Activated T-cell treated with anti-CD3 and anti-CD28 coated beads, Interleukin-2, amount 50 U/mL, for 4 hours (primary cell): ENCODE results near the gene PPM1G. TPM values are rescaled to one million over a fixed set of nuclear protein-coding genes. Genes with fewer than 3 reads are reported as not detected.

Source experiments
- ATAC-seq, 2 donors: fragments of 200-7000 bp; cut with Tn5 transposase; one replicate each; pipeline ENCODE4 v1.10.0; 2021
- DNase-seq: peaks from one replicate; pipeline ENCODE4 v3.0.0-alpha.2; 2020
- H3K27me3 Mint-ChIP-seq: one replicate; pipeline ENCODE4 v1.8.0; 2021; ENCODE audit warnings: low read depth, mixed read lengths
- H3K36me3 Mint-ChIP-seq: one replicate; pipeline ENCODE4 v1.8.0; 2022; ENCODE audit warnings: mixed read lengths; ENCODE audit not compliant: insufficient read depth
- H3K4me1 Mint-ChIP-seq: one replicate; pipeline ENCODE4 v1.8.0; 2021; ENCODE audit warnings: low read depth, mixed read lengths
- H3K4me3 Mint-ChIP-seq: one replicate; pipeline ENCODE4 v1.8.0; 2021; ENCODE audit warnings: mild to moderate bottlenecking, moderate library complexity, mixed read lengths
- H3K9me3 Mint-ChIP-seq: one replicate; pipeline ENCODE4 v1.8.0; 2021; ENCODE audit warnings: mixed read lengths
- total RNA-seq, 3 donors: library from RNA; stranded (reverse); gene quantifications; one replicate each; pipeline ENCODE4 v1.2.1, GENCODE V29; 2021

The PPM1G gene
- total RNA-seq, 3 donors from 2014 or later, result 177 to 208 (median 186) TPM

DNA sequence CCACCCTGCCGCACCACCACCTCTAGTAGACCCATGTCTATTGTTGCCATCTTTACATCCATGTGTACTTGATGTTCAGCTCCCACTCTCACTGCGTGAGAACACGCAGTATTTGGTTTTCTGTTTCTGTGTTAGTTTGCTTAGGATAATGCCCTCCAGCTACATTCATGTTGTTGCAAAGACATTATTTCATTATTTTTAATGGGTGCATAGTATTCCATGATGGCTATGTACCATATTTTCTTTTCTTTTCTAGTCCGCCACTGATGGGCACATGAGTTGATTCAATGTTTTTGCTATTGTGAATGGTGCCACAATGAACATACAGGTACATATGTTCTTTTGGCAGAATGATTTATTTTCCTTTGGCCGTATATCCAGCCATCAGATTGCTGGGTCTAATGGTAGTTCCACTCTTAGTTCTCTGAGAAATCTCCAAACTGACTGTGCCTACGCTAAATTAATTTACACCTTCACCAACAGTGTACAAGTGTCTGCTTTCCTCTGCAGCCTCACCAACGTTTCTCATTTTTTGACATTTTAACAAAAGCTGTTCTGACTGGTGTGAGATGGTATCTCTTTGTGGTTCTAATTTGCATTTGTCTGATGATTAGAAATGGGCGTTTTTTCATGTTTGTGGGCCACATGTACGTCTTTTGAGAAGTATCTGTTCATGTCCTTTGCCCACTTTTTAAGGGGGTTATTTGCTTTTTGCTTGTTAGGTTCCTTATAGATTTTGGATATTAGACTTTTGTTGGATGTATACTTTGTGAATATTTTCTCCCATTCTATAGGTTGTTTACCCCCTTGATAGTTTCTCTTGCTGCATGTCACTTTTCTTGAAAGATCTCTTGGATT, 18.3 kb downstream of the PPM1G start:
- Mint-ChIP-seq H3K4me1 (peaks cover 33% of the 10 kb centered on the region), H3K9me3 (no peaks in the 10 kb centered on the region), H3K4me3 (peak overlapping the region; percentile 56), H3K36me3 (peaks cover 19% of the 10 kb centered on the region), H3K27me3 (no peaks in the 10 kb centered on the region)
- ATAC-seq (peak; percentile 63 to 76), DNase-seq (no peak)

DNA sequence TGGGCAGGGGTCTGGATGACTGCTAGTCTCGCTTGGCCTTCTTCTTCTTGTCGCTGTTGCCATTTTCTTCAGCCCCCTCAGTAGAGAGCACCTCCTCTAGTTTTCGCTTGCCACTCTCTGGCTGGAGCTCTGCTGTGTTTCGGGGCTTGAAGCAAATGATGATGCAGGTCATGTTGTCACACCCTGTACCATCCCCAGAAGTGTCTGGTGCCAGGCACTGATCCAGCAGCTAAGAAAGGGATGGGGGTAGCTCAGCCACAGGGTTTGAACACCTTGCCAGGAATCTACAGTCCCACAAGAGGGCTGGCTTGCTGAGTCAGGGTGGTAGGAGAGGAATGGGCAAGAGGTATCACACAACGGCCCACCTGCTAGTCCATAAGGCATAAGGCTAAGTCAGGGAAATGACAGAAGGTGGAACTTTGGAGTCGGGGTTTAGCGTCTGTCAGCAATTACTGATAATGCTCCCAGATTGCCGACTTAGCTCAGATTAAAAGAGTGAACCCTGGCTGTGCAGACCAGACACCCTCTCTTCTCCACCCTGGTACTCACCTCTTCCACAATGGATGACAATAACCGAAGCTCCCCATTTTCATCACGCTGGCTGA, 27.7 kb downstream of the PPM1G start:
- Mint-ChIP-seq H3K36me3 (peaks cover 44% of the 10 kb centered on the region), H3K27me3 (no peaks in the 10 kb centered on the region), H3K4me3 (peak overlapping the region; percentile 88), H3K4me1 (peaks cover 18% of the 10 kb centered on the region), H3K9me3 (no peaks in the 10 kb centered on the region)
- no peak for ATAC-seq
- DNase-seq, result no peak

DNA sequence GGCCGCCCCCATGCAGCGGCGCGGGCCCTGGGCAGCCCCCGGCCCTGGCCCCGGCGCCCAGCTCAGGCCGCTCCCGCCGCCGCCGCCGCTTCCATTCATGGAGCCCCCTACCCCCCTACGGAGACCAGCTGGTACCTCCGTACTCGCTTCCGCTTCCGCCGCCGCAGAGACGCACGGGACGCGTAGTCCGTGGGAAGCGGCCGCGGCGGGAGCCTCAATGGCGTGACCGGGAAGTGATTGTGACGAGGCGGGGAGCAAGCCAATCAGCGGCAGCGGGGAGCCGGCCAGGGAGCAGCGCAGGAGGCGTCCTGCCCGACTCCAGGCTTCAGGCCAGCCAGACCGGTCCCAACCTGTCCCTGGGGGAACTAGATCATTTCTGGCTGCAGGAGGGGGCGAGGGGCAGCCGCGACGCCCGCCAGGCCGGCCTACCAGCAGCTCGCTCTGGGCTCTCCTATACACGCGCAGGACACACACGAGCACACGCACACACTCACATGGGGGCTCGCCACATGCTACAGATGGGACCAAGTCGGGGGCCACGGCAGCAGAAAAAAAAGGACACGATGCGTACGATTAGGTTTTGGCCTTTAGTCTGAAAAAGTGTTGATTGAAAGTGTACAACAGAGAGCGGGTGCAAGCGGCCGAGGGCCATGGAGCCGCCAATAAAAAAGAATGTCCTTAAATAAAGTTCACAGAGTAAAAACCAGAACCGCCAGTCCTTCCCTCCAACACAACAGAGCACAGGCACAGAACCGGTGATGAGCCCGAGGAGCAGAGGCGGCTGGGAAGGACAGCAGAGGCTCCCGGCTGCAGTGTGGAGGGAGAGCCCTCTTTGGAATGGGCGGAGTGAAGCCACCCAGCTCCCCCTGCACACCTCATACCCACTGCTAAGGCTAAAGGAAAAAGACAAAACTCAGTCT, 28.5 kb downstream of the PPM1G start, which contains the start of gene ZNF513:
Gene ZNF513, minus strand, starts transcription at position 109 of the 920 bp plus-strand sequence. CDS start 208 bp downstream, outside the sequence.
- Mint-ChIP-seq H3K27me3 (no peaks in the 10 kb centered on the region), H3K36me3 (peaks cover 50% of the 10 kb centered on the region), H3K9me3 (no peaks in the 10 kb centered on the region), H3K4me3 (peak within 1 kb of the TSS; percentile 88), H3K4me1 (peaks cover 18% of the 10 kb centered on the region)
- DNase-seq, result peak; percentile 85
- ATAC-seq, result peak; percentile 90 to 94

DNA sequence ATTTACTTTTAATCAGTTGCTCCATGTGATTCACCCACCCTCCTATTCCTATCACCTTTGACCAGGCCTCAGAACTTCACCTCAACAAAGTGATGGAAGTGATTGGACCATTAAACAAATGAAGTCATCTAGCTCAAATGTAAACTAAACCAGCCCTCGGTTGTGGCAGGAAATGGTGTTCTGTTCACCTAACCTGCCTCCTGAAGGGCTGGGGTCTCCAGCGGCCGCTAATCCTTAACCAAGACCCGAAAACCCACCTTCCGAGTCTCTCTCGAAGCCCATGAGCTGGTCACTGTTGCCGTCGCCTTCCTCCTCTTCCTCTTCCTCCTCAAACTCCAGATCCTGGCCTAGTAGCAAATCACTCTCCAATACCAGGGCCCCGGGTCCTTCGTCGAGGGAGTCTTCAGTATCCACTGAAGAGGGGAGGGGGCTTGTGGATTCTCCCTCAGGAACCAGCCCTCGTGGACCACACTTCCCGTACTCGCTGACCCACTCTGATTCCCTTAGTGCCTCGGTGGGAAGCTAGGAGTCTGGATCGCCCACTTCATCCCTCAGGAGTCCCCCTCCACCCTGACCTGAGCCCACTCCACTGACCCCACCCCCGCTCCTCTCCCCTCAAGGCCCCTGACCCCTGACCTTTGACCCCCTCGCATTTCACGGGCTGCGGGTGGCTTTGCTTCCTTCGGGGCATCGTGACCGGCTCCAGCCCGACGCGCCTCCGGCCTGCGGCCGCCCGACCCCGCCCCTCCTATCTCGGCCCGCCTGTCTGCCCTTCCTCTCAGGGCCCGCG, 29.4 kb downstream of the PPM1G start:
- Mint-ChIP-seq H3K27me3 (no peaks in the 10 kb centered on the region), H3K9me3 (no peaks in the 10 kb centered on the region), H3K4me3 (peak overlapping the region; percentile 88), H3K36me3 (peaks cover 51% of the 10 kb centered on the region), H3K4me1 (peaks cover 18% of the 10 kb centered on the region)
- DNase-seq, result peak; percentile 35
- peak; percentile 47 to 54 for ATAC-seq

DNA sequence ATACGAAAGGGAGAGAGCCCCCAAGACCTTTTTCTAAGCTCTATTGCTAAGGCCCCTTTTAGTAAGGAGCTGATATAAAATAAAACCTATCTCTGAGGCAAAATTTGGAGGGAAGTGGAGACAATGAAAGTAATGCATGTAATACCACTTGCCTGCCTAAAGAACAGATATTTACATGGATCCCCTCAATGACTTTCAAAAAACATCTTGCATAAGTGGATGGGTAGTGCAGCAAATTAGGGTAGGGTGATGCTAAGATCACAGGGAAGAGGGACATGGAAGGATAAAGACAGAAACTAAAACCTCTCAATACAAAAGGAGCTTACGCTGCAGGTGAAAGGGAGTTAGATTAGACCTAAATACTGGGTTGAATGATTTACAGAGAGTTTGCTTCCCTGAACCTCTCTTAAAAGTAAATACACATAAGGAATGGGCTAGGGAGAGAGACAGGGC, 30.0 kb downstream of the PPM1G start:
- Mint-ChIP-seq H3K4me3 (peak overlapping the region; percentile 88), H3K9me3 (no peaks in the 10 kb centered on the region), H3K4me1 (peaks cover 20% of the 10 kb centered on the region), H3K36me3 (peaks cover 53% of the 10 kb centered on the region), H3K27me3 (no peaks in the 10 kb centered on the region)
- ATAC-seq, result no peak
- no peak for DNase-seq

DNA sequence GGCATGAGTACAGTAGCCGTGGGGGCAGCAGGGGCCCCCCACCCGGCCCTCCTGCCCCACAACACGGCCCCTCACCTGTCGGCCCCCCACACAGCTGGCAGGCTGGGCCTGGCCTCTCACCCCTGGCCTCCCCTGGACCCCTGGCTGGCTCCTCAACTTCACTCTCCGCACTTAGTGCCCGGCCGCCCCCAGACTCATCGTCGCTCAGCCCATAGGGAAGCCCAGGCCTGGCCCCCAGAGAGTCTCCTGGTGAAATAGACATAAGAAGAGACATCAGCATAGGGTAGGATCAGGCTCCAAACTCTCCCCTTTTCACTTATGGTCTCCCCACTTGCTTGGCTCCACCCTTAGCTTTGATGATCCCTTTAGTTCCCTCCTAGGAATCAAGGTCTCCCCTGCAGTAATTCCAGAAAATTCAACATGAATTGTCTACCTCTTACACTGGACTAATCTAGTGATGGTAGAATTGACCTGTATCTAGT, 30.5 kb downstream of the PPM1G start:
- peak overlapping the region; percentile 88 for H3K4me3 Mint-ChIP-seq
- H3K27me3 Mint-ChIP-seq, result no peaks in the 10 kb centered on the region
- DNase-seq, result no peak
- ATAC-seq, result no peak
- H3K4me1 Mint-ChIP-seq, result peaks cover 20% of the 10 kb centered on the region
- peaks cover 48% of the 10 kb centered on the region for H3K36me3 Mint-ChIP-seq
- H3K9me3 Mint-ChIP-seq, result no peaks in the 10 kb centered on the region

DNA sequence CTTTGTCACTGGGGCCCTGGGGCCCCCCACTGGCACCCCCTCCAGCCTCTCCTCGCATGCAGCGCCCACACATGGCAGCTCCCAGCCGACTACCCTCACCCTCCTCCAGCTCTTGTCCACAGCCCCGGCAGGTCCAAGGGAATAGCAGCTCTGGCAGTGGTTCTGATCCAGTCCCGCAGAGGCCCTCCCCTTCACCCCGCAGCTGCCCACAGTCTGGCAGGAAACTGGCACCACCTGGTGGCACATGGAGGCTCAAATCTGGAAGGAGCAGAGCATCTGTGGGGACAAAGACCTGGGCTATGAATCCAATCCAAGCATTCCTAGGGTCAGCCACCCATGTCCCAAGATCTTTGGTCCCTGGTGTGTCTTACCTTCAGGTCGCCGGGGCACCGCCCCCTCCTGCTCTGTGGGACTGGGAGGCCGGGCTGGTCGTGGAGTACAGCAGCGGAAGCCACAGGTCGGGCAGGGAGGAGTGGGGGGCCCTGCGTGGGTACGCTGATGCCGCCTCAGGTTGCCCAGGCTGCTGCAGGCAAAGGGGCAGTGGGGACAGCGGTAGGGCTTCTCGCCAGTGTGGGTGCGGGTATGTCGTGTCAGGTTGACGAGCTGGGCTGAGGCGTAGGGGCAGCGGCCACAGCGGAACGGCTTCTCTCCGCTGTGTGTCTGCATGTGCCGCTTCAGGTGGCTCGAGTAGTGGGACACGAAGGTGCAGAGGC, 31.1 kb downstream of the PPM1G start:
- Mint-ChIP-seq H3K4me1 (peaks cover 24% of the 10 kb centered on the region), H3K36me3 (peaks cover 48% of the 10 kb centered on the region), H3K9me3 (no peaks in the 10 kb centered on the region), H3K4me3 (no peak overlapping the region), H3K27me3 (no peaks in the 10 kb centered on the region)
- no peak for ATAC-seq
- DNase-seq, result no peak

DNA sequence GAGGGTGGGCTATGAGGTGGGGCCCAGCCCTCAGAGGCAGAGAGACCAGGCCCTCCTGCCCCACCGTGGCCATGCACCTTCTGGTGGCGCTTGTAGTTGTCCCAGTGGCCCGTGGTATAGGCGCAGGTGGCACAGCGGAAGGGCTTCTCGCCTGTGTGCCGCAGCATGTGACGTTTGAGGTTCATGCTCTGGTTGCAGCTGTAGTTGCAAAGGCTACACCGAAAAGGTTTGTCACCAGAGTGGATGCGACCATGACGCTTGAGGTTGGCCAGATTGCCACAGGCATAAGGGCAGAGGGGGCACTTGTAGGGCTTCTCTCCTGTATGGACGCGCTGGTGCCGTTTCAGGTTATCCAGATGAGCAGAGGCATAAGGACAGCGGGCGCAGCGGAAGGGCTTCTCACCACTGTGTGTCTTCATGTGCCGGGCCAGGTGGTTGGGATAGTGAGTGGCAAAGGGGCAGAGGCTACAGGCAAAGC, 31.7 kb downstream of the PPM1G start:
- H3K36me3 Mint-ChIP-seq, result peaks cover 53% of the 10 kb centered on the region

DNA sequence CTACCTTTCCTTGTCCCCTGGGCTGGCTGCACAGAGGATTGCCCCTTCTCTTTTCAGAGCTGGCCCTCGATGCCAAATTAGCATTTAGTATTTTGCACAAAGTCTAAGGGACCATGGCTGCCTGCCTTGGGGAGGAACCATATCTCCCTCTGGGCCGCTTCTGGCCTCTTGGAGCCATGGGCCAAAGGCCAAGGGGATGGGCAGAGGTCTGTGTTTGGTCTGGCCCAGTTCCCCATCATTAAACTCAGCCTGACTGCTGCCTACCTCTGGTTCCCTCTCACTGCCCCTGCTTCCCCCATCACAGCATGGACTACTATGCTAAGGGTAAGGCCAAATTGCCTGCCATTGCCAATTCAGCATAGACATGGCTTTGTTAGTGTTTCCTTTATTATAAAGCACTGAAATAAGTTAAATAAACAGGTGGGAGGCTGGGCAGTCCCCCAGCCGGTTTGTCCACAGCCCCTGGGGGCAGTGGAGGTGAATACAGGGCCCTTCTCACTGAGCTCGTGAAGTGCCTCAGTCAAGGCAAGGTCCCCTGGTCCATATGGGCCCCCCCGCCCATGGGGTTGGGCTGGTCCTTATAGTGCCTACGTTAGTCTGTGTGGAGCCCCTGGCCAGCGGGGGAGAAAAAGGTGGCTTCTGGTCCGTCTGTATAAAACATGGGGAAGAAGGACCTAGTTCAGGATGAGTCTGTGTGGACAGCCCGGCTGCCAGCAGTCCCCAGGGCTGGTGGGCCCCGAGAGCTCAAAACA, 32.3 kb downstream of the PPM1G start:
- H3K36me3 Mint-ChIP-seq, result peaks cover 54% of the 10 kb centered on the region
- DNase-seq, result no peak
- peaks cover 33% of the 10 kb centered on the region for H3K4me1 Mint-ChIP-seq
- H3K27me3 Mint-ChIP-seq, result no peaks in the 10 kb centered on the region
- H3K9me3 Mint-ChIP-seq, result no peaks in the 10 kb centered on the region
- ATAC-seq, result no peak
- H3K4me3 Mint-ChIP-seq, result no peak overlapping the region

More for the DNA sequence above, 31.7 kb downstream of the PPM1G start:
- Mint-ChIP-seq H3K4me3 (no peak overlapping the region), H3K27me3 (no peaks in the 10 kb centered on the region), H3K4me1 (peaks cover 27% of the 10 kb centered on the region), H3K9me3 (no peaks in the 10 kb centered on the region)
- DNase-seq, result no peak
- no peak for ATAC-seq

DNA sequence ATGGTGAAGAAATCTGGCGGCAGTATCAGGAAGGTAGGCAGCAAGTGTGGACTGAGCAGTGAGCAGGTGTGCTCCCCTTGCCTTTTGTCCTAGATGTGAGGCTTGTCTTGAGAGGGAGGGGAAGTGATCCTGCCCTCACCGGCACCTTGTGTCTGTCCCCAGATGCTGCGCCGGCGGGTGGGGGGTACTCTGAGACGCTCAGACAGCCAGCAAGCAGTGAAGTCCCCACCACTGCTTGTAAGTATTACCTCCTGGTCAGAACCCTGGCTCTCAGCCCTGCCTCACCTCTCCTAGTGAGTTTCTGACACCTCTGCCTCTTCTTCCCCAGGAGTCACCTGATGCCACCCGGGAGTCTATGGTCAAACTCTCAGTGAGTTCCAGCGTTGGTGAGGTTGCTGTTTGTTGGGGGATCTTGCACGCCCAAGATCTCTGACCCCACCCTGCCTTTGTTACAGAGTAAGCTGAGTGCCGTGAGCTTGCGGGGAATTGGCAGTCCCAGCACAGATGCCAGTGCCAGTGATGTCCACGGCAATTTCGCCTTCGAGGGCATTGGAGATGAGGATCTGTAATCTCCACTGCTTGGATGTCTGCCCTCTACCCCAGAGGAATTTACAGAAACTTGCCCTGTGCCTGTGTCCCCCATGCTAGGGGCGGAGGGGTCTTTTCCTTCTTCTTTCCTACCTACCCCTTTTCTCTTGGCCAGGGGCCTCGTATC, 33.1 kb downstream of the PPM1G start:
- peaks cover 40% of the 10 kb centered on the region for H3K4me1 Mint-ChIP-seq
- H3K27me3 Mint-ChIP-seq, result no peaks in the 10 kb centered on the region
- H3K36me3 Mint-ChIP-seq, result peaks cover 52% of the 10 kb centered on the region
- DNase-seq (no peak), ATAC-seq (no peak)
- H3K9me3 Mint-ChIP-seq, result no peaks in the 10 kb centered on the region
- H3K4me3 Mint-ChIP-seq, result no peak overlapping the region

DNA sequence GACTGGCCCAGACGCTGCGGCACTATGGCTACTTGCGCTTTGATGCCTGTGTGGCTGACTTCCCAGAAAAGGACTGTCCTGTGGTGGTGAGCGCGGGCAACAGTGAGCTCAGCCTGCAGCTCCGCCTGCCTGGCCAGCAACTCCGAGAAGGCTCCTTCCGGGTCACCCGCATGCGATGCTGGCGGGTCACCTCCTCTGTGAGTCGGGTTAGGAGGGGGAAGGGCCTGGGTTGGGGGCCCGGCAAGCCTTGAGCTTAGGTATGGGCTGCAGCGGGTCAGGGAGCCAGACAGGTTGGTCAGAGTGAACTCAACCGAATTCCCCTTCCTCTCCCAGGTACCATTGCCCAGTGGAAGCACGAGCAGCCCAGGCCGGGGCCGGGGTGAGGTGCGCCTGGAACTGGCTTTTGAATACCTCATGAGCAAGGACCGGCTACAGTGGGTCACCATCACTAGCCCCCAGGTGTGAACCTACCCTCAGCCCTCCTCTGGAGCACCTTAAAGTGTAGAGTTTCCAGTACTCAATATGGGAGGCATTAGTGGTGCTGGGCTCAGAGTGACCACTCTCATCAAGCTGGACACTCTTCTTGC, 33.8 kb downstream of the PPM1G start:
- Mint-ChIP-seq H3K4me3 (no peak overlapping the region), H3K9me3 (no peaks in the 10 kb centered on the region), H3K27me3 (no peaks in the 10 kb centered on the region), H3K36me3 (peaks cover 50% of the 10 kb centered on the region), H3K4me1 (peaks cover 35% of the 10 kb centered on the region)
- ATAC-seq, result no peak
- DNase-seq, result no peak
